Head of caudate nucleus (tissue), 42 donors: ENCODE measurements around the gene OR14I1.
A peak's percentile ranks its signal among the peaks of the same experiment; 100 is the strongest.

ENCODE experiments used
- DNase-seq, 42 donors: peaks; one replicate each; pipeline versions ENCODE4 v3.0.0 to v3.0.0-alpha.2; 2020 to 2021; ENCODE audit warnings: mixed read lengths in 7 of 42
- intact Hi-C: fragments of 100-400 bp; cut with DNase I; formaldehyde crosslinking; loops from one replicate; pipeline ENCODE4 v1.15.0; 2022

Gene OR14I1

DNA sequence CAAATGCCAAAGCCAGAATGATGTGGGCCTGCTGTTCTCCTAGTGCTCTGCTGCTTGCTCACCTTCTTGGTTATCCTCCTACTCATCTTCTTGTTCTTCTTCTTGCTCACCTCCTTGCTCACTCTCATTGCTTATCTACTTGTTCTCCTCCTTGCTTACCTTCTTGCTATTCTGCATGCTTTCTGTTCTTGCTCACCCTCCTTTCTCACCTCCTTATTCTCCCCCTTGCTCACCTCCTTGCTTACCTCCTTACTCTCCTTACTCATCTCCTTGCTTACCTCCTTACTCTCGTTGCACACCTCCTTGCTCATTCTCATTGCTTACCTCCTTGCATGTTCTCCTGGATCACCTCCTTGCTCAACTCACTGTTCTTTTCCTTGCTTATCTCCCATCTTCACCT is at the start of gene OR14I1:
Gene OR14I1 (minus strand): TSS at position 53 of the 400 bp plus-strand sequence.
- DNase-seq: no peak
- intact Hi-C loops: no loop called here

DNA sequence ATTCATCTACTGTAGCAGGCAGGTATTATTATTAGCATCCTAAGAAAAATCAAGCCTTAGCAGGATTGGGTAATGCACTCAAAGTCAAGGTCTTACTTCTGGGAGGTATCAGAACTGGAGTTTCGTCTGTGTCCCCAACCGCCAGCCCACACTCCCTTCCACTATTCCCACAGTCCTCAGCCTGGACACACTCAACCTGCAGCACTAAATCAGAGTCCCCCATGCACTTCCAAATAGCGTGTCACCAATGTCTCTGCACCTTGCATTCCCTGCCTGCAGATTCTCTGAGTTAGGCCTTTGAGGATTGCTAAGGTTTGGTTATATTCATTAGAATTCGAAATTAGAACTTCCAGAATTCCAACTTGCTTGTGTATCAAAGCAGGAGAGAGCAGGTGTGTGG is 49.1 kb upstream of the OR14I1 start:
- intact Hi-C loops: no loop called here
- no peak for DNase-seq

DNA sequence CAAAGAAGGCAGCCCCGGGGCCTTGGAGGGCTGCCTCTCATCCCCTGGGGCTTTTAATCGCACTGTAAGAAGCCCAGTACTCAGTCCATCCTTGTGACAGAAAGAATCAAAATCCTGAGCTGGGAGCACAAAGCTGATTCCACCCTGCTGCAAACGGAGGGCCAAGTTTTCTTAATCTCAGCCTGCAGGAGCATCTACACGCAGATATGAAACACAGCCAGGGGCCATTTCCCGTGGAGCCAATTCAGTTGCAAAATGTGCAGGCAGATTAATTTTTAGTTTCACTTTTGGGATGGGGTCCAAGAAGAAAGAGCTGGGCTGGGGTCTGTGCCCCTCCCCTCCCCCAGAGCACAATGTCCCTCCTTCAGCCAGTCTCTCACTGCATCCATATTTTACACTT is 48.6 kb upstream of the OR14I1 start:
- DNase-seq: no peak
- intact Hi-C loops: no loop called here

DNA sequence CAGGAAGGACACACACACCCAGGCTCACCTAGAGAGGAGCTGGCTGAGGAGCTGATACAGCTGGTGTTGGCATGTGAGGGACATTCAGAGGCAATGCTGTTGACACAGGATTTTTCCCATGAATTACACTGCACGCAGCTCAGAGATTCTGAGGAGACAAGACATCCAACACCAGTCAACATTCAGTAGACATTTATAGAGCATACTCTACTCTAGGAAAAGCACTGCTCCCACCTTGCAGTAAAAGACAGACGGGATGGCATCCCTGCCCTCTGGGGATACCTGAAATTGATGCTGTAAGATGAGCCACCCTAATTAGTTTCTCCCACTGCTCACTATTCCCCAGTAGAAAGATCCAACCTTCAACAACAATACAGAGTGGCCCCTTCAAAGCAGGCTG is 47.9 kb upstream of the OR14I1 start:
- DNase-seq: no peak
- intact Hi-C loops: no loop called here

DNA sequence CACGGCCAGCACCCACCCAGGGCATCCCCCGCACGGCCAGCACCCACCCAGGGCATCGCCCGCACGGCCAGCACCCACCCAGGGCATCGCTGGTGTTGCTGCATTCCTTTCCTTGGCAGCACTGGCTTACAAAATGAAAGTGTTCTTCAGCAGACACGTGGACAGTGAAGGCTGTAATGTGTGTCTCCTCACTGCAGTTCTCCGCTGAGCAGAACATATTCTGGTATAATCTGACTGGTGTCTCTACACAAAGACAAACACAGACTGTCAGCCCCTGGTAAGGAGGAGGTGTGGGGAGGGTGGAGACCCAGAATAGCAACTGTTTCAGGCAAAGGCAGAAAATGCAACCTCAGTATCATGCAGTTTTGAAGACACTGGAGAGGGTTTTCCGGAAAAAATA is 45.6 kb upstream of the OR14I1 start:
- intact Hi-C loops: no loop called here
- peak in 37 of 42 donors; percentile 4 to 88 (median 42) for DNase-seq

DNA sequence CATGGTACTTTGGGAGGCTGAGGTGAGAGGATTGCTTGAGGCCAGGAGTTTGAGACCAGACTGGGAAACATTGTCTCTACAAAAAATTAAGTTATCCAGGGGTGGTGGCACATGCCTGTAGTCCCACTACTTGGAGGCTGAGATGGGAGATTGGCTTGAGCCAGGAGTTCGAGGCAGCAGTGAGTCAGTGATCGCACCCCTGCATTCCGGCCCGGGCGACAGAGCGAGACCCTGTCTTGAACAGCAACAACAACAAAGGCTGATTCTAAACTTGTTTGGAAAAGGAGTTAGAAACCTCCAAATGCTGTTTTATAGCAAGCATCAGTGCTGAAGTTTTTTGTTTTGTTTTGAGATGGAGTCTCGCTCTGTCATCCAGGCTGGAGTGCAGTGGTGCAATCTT is 38.3 kb upstream of the OR14I1 start:
- no peak for DNase-seq
- intact Hi-C loops: no loop called here

DNA sequence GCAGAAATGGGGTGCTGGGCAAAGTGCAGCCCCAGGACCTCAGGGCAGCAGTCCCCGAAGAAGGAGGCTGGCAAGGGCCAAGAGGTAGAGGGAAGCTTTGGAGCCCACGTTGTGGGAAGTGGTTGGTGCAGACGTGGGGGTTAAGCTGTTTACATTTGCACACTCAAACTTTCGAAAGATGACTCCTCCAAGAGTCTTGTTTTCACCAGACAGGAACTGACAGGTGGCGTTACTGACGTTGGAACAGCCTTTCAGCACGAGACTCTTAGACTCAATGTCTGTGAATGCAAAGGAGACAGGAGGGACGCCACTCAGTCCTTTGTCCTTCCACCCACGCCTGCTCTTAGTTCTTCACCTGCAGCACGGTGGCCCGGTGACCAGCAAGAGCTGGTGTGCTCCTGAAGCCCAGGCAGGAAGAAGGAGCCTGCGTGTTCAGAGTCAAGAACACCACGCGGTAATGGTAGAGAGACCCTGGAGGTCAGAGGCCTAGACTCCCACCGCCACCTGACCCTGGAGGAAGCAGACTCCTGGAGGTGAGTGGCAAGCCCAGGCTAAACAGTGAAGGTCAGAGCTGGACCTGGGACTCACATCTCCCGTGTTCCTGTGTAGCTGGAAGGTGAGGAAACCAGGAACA is 37.1 kb upstream of the OR14I1 start:
- intact Hi-C loops: no loop called here
- DNase-seq: no peak

DNA sequence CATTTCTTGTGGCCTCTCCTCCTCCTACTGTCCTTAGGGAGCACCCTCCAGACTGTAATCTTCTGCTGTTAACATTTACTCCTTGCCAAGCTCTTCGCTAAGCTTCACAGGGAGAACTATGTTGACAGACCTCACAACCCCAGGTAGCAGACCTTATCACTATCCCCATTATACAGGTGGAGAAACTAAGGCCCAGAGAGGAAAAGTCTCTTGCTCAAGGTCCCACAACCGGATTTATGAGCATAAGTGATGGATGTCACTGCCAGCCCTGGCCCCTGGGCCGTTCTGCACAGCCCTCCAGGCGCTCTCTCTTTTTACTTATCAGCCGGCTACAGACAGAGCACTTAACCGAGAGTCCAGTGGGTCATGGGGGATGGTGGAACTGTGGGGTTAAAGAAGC is 34.9 kb upstream of the OR14I1 start:
- intact Hi-C loops: no loop called here
- no peak for DNase-seq

DNA sequence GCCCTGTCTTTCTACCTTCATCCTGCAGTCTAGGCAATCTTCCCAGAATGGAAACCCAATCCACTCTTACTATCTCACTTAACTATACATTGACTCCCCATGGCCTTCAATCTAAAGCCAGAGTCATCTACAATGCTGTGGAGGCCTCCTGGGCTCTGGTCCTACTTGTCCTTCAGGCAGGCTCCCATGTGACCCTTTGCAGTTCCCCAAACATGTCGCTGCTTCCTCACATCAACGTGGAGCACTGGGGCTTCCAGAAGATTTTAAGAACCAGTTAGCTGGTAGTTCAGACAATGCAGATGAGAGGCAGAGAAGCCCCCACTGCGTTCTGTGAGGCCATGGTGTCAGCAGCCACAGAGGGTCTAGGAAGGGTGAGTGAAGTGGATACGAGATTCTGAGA is 34.4 kb upstream of the OR14I1 start:
- intact Hi-C loops: no loop called here
- DNase-seq: no peak

DNA sequence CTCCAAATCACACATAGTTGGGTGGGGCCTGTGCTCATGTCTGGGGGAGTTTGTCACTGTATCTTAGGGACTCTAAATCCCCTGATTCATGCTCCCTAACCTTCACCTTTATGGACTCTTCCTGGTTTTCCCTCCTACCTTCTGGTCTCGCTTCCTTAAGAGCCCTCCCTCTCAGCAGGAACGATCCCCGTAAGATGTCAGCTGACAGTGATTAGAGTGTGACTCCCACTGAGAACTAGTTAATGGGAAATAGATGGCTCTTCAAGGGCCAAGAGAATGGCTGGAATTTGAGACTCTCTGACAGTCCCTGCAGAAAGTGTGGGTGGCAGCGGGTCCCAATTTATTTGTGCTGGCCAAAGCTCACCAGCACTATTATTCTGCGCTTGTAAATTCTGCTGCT is 31.0 kb upstream of the OR14I1 start:
- intact Hi-C loops: no loop called here
- DNase-seq: no peak

DNA sequence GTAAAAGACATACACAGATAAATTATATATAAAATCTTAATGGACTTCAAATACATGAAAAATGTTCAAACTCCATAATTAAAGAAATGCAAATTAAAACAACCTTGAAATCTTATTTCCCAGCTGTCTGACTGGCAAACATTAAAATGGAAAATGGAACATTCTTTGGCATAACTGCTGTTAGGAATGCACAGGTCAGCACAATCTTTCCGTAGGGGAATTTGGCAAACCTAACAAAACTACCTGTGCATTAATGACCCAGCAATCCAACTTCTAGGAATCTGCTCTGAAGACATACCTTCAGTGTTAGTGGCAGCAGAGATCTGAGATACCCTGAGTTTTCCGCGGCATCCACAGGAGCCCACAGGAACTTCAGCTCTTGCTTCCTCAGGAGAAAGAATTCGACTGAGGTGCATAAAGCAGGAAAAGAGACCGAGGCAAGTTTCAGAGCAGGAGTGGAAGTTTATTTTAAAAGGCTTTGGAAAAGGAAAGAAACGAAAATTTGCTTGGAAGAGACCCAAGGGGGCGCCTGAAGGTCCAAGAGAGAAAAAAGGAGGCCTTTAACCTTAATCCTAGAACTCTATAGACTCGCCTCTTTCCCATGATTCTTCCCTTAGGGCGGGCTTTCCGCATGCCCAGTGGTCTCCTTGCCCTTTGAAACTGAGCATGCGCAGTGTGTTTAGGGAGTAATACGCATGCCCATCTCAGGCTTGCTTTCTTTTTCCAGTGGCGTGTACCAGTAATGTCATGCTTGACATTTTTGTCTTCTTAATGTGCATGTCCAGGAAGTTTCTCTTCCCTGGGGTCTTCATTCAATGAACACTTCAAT is 28.2 kb upstream of the OR14I1 start:
- intact Hi-C loops: no loop called here

DNA sequence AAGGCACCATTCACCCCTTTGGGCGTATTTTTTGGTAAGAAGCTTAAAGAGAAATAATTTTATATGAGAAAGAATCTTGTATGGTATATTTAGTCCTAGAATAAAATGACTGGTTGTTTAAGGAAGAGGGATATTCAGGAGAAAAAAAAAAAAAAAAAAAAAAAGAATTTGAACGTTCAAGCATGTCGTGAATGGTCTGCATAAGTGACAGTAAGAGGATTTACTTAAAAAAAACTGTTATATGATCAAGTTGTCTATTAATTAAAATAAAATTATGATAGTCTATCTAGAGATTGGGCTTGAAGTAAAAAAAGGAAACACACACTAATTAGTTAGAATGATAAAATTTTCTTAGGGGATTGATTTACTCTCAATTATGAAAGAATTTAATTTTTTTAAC is 11.7 kb upstream of the OR14I1 start:
- no peak for DNase-seq
- intact Hi-C loops: loop anchor here (5.0 kb wide), 1 partner anchor 42 kb away; no protein-coding TSS in a partner anchor

More for the DNA sequence above, 28.2 kb upstream of the OR14I1 start:
- DNase-seq: no peak

DNA sequence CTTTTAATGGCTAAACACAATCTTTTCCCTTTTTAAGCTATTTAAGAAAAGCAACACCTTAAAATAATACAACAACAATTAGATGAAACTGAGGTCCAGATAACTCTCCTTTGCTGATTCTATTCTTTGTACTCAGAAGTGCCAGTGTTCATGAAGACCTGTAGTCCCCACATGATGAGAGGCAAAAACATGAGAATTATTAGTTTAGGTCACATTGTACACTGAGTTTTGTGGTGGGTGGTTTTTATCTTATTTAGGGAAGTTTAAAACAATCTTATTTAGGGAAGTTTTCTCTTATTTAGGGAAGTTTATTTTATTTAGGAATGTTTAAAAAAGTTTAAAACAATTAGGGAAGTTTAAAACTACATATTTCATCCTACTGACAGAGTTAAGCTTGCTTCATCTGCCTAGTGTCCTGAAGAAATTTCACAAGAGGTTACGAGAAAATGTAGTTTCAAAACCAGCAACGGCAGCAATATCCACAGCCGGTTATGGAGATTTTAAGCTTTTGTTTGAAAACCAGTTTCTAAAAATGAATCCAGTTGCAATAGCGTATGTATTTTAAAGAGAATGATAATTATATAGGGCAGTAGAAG is 7.8 kb upstream of the OR14I1 start:
- no peak for DNase-seq
- intact Hi-C loops: loop anchor here (5.0 kb wide), 1 partner anchor 38 kb away; no protein-coding TSS in a partner anchor

DNA sequence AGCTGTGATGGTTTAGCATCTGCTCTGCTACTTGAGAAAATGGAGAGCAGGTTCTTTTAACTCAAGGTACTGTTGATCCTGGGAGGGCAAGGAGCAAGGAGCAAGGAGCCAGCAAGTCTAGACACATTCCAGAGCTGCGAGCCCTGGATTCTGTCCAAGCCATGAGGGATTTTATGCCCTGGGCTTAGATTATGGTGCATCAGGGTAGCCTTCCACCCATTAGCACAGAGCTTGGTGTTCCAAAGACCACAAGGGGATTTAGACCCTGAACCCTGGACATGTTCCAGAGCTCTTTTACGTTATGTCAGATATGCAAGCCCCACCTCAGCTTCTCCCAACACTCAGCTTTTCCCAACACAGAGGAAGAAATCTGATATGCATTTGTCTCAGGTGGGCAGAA is 2.0 kb upstream of the OR14I1 start:
- DNase-seq: no peak
- intact Hi-C loops: no loop called here

DNA sequence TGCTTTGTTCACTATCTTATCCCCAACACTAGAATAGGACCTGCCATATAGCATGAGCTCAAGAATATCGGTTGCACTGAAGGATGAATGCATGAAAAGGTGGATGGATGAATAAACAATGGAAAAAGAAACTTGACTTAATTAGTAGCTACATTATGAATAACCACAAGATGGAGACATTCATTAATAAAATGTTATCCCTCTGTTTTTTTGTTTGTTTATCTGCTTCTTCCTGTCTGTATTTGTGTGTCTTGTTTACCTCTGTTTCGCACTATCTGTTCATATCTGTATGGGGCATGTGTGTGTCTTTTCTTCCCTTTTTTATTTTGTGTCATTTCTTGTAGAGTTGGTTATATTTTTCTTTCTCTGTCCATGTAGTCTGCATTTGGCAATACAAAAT is 1.1 kb upstream of the OR14I1 start:
- intact Hi-C loops: no loop called here
- DNase-seq: no peak

DNA sequence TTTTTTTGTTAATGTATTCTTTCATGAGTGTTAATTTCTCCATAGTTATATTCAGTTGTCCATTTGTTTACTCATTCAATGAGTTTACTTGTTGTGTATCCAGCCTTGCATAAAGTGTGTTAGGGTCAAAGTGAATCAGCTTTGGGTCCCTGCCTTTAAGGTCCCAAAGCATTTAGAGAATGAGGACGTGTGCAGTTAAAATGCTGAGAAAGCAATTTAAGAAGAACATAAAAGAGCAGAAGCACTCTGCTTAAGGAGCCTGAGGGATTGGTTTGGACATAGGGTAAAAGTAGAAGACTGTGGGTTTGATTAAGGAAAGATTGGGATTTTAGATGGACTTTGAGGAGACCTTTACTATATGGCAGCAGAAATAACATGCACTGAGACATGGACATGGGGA is 3.5 kb downstream of the OR14I1 start:
- no peak for DNase-seq
- intact Hi-C loops: no loop called here

DNA sequence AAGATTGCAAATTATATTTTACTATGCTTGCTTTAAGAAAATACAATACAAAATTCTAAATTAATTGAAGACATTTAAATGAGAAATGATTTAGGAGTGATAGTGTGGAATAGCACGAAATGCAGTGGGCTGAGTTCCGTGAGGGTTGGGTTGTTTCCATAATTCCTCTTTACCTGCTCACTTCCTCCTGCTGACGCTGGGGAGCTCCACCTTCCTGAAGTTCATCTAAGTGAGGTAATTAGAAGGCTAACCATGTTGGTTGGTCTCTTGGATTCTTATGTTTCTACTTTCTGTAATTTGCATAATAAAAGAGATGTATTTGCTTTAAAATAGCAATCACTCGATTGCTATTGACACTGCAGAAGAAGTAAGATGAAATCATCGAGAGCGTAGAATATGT is 4.7 kb downstream of the OR14I1 start:
- intact Hi-C loops: no loop called here
- no peak for DNase-seq

DNA sequence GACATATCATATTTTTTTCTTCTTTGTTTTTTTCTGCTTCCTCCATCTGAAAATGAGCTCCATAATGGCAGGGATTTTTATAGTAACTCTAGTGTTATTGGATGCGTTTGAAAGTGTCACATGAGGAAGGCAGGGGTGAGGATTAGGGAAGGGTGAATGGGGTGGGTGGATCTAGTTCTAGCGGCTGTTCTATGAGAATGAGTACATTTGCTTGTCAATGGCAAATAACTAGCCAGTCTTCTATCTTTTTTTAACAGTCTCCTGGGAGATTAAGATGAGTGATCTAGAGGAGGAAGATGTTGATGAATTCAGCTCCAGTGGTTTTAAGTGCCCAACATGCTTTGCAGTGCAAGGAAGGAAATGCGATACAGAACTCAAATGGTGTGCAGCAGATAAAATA is 5.8 kb downstream of the OR14I1 start:
- intact Hi-C loops: no loop called here
- peak in 3 of 42 donors; percentile 7 to 43 (median 32) for DNase-seq

DNA sequence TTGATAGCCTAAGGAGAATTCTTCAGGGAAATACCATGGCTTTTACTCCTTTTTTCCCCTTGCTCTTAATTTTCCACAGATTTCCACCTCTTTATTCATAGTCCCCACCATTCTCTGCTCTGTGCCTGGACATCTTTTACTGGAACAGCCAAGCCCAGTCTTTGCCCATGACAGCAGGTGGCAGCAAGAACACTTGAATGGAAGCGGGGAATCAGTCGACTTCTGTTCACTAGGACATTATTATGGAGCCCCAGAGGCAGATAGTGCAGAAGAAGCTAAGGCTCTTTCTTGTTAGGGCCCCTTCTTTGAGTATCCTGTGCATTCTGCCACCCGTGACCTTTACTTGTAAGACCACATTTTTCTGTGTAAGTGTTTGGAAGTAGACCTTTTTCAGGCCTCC is 6.3 kb downstream of the OR14I1 start:
- intact Hi-C loops: no loop called here
- peak in 11 of 42 donors; percentile 14 to 57 (median 25) for DNase-seq

DNA sequence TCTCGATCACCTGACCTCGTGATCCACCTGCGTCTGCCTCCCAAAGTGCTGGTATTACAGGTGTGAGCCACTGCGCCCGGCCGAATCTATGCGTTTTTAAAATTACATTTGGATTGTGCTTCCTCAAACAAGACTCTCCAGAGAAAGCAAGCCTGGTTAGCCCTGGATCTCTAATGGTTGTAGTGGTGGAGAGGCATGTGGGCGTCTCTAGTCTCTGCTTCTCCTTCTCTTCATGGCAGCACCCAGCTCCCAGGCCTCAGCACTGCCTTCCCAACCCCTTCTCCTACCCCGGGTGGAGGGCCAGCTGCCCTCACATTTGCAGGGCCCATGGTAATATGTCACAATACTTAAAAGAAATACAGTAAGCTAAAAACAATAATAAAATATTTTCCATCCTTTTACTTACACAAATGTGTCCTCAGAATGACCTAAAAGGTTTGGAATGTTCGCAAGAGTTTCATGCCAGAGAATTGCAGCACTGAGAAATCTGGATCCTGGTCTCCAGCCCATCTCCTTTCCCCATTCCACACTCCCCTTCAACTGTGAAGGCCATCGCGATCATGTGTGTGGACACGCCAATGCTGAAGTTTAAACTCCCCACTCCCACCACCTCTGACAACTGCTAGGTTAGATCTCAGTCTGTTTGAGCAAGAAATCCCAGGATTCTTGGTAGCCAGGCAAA is 7.0 kb downstream of the OR14I1 start:
- intact Hi-C loops: no loop called here
- no peak for DNase-seq
